Measurements from ENCODE around the gene ASS1.

GRCh38 chr9:130482463-130482862, 37.7 kb downstream of the ASS1 start:
- TF ChIP-seq EZH2 (IDR thresholded peaks at IDR 0.05) (no peak), CTCF (IDR thresholded peaks at IDR 0.05) (no peak)

Data from neural progenitor cell (in vitro differentiated cells).